ENCODE measurements around the gene GALNT14. TPM values are rescaled to one million over a fixed set of nuclear protein-coding genes. Genes with fewer than 3 reads are reported as not detected.

The GALNT14 gene
- total RNA-seq, 1 donor from 2014 or later: 0.38 TPM

Other genes starting within 250 kb of the GALNT14 start
- 0.35 TPM for gene CAPN14, start 79.1 kb upstream of the GALNT14 start, total RNA-seq
- gene EHD3, start 95.7 kb upstream of the GALNT14 start, total RNA-seq: 27.9 TPM

All from Right ventricle myocardium inferior (tissue), 1 donor.